H1 (cell line): ENCODE measurements around the gene DRAXIN. TPM values are rescaled to one million over a fixed set of nuclear protein-coding genes. Genes with fewer than 3 reads are reported as not detected.

ENCODE experiments used
- CTCF ChIA-PET: fragments of 300-600 bp; sonication (Branson Sonifier 250); formaldehyde crosslinking; loops from one replicate; lab custom pipeline; 2021; ENCODE audit not compliant: partially characterized antibody; lab: Charles Lee
- POLR2A ChIA-PET: fragments of 300-600 bp; sonication (Branson Sonifier 250); formaldehyde crosslinking; loops from one replicate; lab custom pipeline; 2021; ENCODE audit warnings: inconsistent platforms; ENCODE audit not compliant: partially characterized antibody; lab: Charles Lee
- DNase-seq, 2 experiments: peaks; one replicate each; pipeline versions ENCODE4 v3.0.0 to v3.0.0-alpha.2; 2010 to 2022; ENCODE audit warnings: low spot score in 2 of 2, low read depth in 1 of 2, mixed read lengths in 1 of 2
- FAIRE-seq: peaks from 2 replicates; lab custom pipeline; 2011; peaks lifted over from hg19 to GRCh38; lab: Jason Lieb, UNC
- H2AFZ ChIP-seq: 2 replicates; pipeline ENCODE4 v1.8.1; 2012; ENCODE audit warnings: low read length, inconsistent platforms
- H2AK5ac ChIP-seq: 2 replicates; pipeline ENCODE4 v1.6.1; 2013; ENCODE audit warnings: low read depth, low read length
- H2BK120ac ChIP-seq: replicated peaks from 2 replicates; pipeline ENCODE3; 2013; ENCODE audit warnings: low read depth, low read length, inconsistent platforms
- H2BK12ac ChIP-seq: 2 replicates; pipeline ENCODE4 v1.6.1; 2013; ENCODE audit warnings: low read depth, low read length
- H2BK15ac ChIP-seq: 2 replicates; pipeline ENCODE4 v1.6.1; 2013; ENCODE audit warnings: low read length
- H2BK20ac ChIP-seq: 2 replicates; pipeline ENCODE4 v1.6.1; 2013; ENCODE audit warnings: low read length
- H2BK5ac ChIP-seq: 2 replicates; pipeline ENCODE4 v1.6.1; 2013; ENCODE audit warnings: low read depth, low read length
- H3K14ac ChIP-seq: 2 replicates; pipeline ENCODE4 v1.6.1; 2013; ENCODE audit warnings: inconsistent platforms; ENCODE audit not compliant: insufficient read length
- H3K18ac ChIP-seq: 2 replicates; pipeline ENCODE4 v1.6.1; 2013; ENCODE audit warnings: low read length; ENCODE audit errors: extremely low read depth
- H3K23ac ChIP-seq: 2 replicates; pipeline ENCODE4 v1.6.1; 2013; ENCODE audit warnings: inconsistent platforms; ENCODE audit not compliant: insufficient read length
- H3K23me2 ChIP-seq: 2 replicates; pipeline ENCODE4 v1.6.1; 2013; ENCODE audit warnings: low read depth, low read length
- H3K27ac ChIP-seq: 2 replicates; pipeline ENCODE4 v1.6.1; 2011; ENCODE audit warnings: low read depth, low read length, inconsistent platforms
- H3K27me3 ChIP-seq, 4 experiments: replicated peaks in 1 of 4; 1 replicate in 1 of 4; 2 replicates in 3 of 4; pipeline versions ENCODE4 v1.6.1 to v1.8.1; 2011 to 2013; ENCODE audit warnings: low read length in 3 of 4, mild to moderate bottlenecking in 3 of 4, inconsistent platforms in 2 of 4, mixed read lengths in 2 of 4, moderate library complexity in 1 of 4; ENCODE audit not compliant: control insufficient read depth in 3 of 4, insufficient read depth in 3 of 4; ENCODE audit errors: extremely low read depth in 1 of 4
- H3K36me3 ChIP-seq, 4 experiments: 2 replicates each; pipeline versions ENCODE4 v1.6.1 to v1.8.1; 2011 to 2013; ENCODE audit warnings: mild to moderate bottlenecking in 4 of 4, low read length in 3 of 4, moderate library complexity in 2 of 4, control low read depth in 1 of 4, inconsistent platforms in 1 of 4; ENCODE audit not compliant: insufficient read depth in 4 of 4, control insufficient read depth in 2 of 4
- H3K4ac ChIP-seq: replicated peaks from 2 replicates; pipeline ENCODE3; 2013; ENCODE audit warnings: low read length, low read depth, mixed read lengths, inconsistent platforms; ENCODE audit not compliant: insufficient read length
- H3K4me1 ChIP-seq, 4 experiments: replicated peaks in 1 of 4; 1 replicate in 1 of 4; 2 replicates in 3 of 4; pipeline versions ENCODE4 v1.6.1 to v1.8.1; 2011 to 2013; ENCODE audit warnings: low read length in 3 of 4, inconsistent platforms in 2 of 4, mixed read lengths in 1 of 4; ENCODE audit not compliant: insufficient read depth in 4 of 4, control insufficient read depth in 3 of 4
- H3K4me2 ChIP-seq, 2 experiments: 2 replicates each; pipeline versions ENCODE4 v1.6.1 to v1.8.1; 2011 to 2013; ENCODE audit warnings: low read depth in 2 of 2, low read length in 2 of 2, control low read depth in 1 of 2, inconsistent platforms in 1 of 2, mild to moderate bottlenecking in 1 of 2; ENCODE audit not compliant: insufficient read depth in 1 of 2
- H3K4me3 ChIP-seq, 4 experiments: fragments of 200-600, 300-600 bp in 1 of 4; sonication (generic), shearing (Covaris generic), sonication (Bioruptor Twin) in 1 of 4; 2 replicates each; pipeline versions ENCODE4 v1.5.1 to v1.8.1; 2011 to 2016; ENCODE audit warnings: low read length in 4 of 4, low read depth in 3 of 4, control low read depth in 2 of 4, inconsistent platforms in 2 of 4, mild to moderate bottlenecking in 2 of 4, mixed read lengths in 1 of 4, moderate library complexity in 1 of 4; ENCODE audit not compliant: insufficient read depth in 2 of 4; ENCODE audit errors: extremely low read depth in 1 of 4
- H3K56ac ChIP-seq: replicated peaks from 2 replicates; pipeline ENCODE3; 2013; ENCODE audit warnings: low read depth, mild to moderate bottlenecking, mixed read lengths, low read length, inconsistent platforms; ENCODE audit not compliant: insufficient read length
- H3K79me1 ChIP-seq: 2 replicates; pipeline ENCODE4 v1.6.1; 2013; ENCODE audit warnings: low read depth, low read length, control low read depth
- H3K79me2 ChIP-seq, 2 experiments: 2 replicates each; pipeline versions ENCODE4 v1.6.1 to v1.8.1; 2012 to 2013; ENCODE audit warnings: low read length in 2 of 2, mild to moderate bottlenecking in 2 of 2, inconsistent platforms in 1 of 2; ENCODE audit not compliant: insufficient read depth in 2 of 2, control insufficient read depth in 1 of 2
- H3K9ac ChIP-seq, 4 experiments: replicated peaks in 1 of 4; 1 replicate in 1 of 4; 2 replicates in 3 of 4; pipeline versions ENCODE4 v1.6.1 to v1.8.1; 2011 to 2013; ENCODE audit warnings: low read depth in 3 of 4, low read length in 3 of 4, control low read depth in 2 of 4, mild to moderate bottlenecking in 2 of 4, moderate library complexity in 2 of 4, inconsistent platforms in 1 of 4; ENCODE audit errors: extremely low read depth in 1 of 4
- H3K9me3 ChIP-seq, 2 experiments: 2 replicates each; pipeline versions ENCODE4 v1.6.1 to v1.8.1; 2012 to 2013; ENCODE audit warnings: mild to moderate bottlenecking in 2 of 2, moderate library complexity in 2 of 2, control low read depth in 1 of 2, inconsistent platforms in 1 of 2, low read depth in 1 of 2, low read length in 1 of 2, mixed read lengths in 1 of 2; ENCODE audit not compliant: insufficient read depth in 2 of 2
- H4K20me1 ChIP-seq, 2 experiments: replicated peaks in 1 of 2; 2 replicates each; pipeline versions ENCODE3 to v1.8.1; 2011 to 2013; ENCODE audit warnings: inconsistent platforms in 2 of 2, low read length in 2 of 2, mild to moderate bottlenecking in 1 of 2; ENCODE audit not compliant: insufficient read depth in 2 of 2, control insufficient read depth in 1 of 2
- H4K5ac ChIP-seq: 2 replicates; pipeline ENCODE4 v1.6.1; 2013; ENCODE audit warnings: low read length, low read depth, mixed read lengths, inconsistent platforms; ENCODE audit not compliant: insufficient read length
- H4K8ac ChIP-seq: 2 replicates; pipeline ENCODE4 v1.8.0; 2013; ENCODE audit warnings: mild to moderate bottlenecking, moderate library complexity, low read length, inconsistent platforms; ENCODE audit not compliant: insufficient read depth; ENCODE audit errors: extremely low read depth
- H4K91ac ChIP-seq: replicated peaks from 2 replicates; pipeline ENCODE3; 2013; ENCODE audit warnings: low read length, mixed read lengths, inconsistent platforms; ENCODE audit not compliant: insufficient read length
- CREB1 ChIP-seq: IDR thresholded peaks from 2 replicates; pipeline ENCODE4 v1.6.1; 2012; ENCODE audit warnings: inconsistent platforms
- E2F6 ChIP-seq: IDR thresholded peaks from 2 replicates; pipeline ENCODE4 v1.6.1; 2012; ENCODE audit warnings: inconsistent platforms
- GABPA ChIP-seq: IDR thresholded peaks from 2 replicates; pipeline ENCODE4 v1.6.1; 2011; ENCODE audit warnings: mild to moderate bottlenecking, low read length, moderate library complexity, borderline replicate concordance; ENCODE audit not compliant: insufficient read depth
- KDM1A ChIP-seq: fragments of 200-600, 300-600 bp; sonication (generic); IDR thresholded peaks from 2 replicates; pipeline ENCODE4 v1.7.1; 2016; ENCODE audit warnings: mild to moderate bottlenecking, low read length, borderline replicate concordance
- POLR2AphosphoS5 ChIP-seq: IDR thresholded peaks from 2 replicates; pipeline ENCODE4 v1.6.1; 2011; ENCODE audit warnings: low read depth, low read length
- WGBS, 2 experiments: shearing (Covaris generic) in 1 of 2; methylation state at CpG; one replicate each; pipeline versions ENCODE4 v1.1.6 to v1.1.7; 2013 to 2015; ENCODE audit warnings: low lambda C conversion rate in 2 of 2, mixed read lengths in 2 of 2, inconsistent platforms in 1 of 2, low coverage in 1 of 2, missing lambda C conversion rate in 1 of 2; ENCODE audit not compliant: insufficient replicate concordance in 2 of 2, insufficient coverage in 1 of 2, insufficient read length in 1 of 2; ENCODE audit errors: extremely low coverage in 1 of 2, missing lambda C conversion rate in 1 of 2; 5-methylcytosine and 5-hydroxymethylcytosine counted together
- polyA plus RNA-seq, 7 experiments: library from polyadenylated mRNA; depleted of rRNA in 3 of 7; stranded (reverse) in 5 of 7; unstranded in 2 of 7; fragments of >200 nt in 5 of 7; fragments of 200-250 nt in 2 of 7; gene quantifications; 1 replicate in 5 of 7; 2 replicates in 1 of 7; 4 replicates in 1 of 7; pipeline versions ENCODE4 v1.2.1 to v1.2.3, GENCODE V29; 2011 to 2013; ENCODE audit warnings: missing spikeins in 2 of 7, mixed read lengths in 2 of 7
- total RNA-seq: library from RNA; stranded (reverse); fragmentation: NEBNext Ultra II Directional; extraction: Animal tissue kit (Norgen Biotek cat#: 25700); gene quantifications from 2 replicates; pipeline ENCODE4 v1.2.1, GENCODE V29; 2021

DRAXIN gene
- total and polyA plus RNA-seq, 2 of the 8 experiments (the other 6 are each of a cell fraction or from before 2014, with no cell fraction given): 4.6 to 17.6 TPM

DNA sequence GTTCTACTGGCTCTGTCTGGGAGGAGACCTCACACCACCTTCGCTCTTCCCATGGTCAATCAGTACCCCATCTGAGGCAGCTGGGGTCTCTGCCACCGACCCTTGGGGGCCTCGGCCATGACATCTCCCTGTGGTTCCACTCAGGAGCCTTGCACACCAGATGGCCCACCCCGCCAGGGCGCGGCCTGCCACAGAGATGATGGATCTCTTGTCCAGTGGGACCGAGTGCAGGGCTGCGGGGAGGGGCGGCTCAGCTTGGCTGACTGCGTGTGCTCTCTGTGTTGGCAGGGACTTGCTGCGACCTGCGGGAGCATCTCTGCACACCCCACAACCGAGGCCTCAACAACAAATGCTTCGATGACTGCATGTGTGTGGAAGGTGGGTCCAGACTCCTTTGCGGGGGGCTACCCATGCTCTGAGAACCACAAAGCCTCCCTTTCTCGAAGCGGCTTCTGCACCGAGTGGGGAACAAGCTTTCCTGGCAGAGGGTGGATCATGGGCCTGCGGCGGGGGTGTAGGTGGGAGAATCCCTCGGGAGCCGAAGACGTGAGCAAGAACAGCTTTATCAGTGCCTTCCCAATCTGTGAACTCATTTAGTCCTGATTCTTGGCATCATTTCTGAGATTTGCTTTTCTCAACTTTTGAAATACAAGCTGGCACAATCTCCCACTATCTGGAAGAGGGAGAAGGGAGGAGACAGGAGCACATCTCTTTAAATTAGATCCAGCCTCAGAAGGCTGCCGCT lies 23.5 kb downstream of the DRAXIN start:
- no peaks in the 10 kb centered on the region for H3K79me2 ChIP-seq
- no peak overlapping the region for H3K4me3 ChIP-seq
- no peak overlapping the region for H2BK15ac ChIP-seq
- H3K4me2 ChIP-seq: no peak overlapping the region
- H2AFZ ChIP-seq: no peak overlapping the region
- H3K18ac ChIP-seq: no peak overlapping the region
- H3K27ac ChIP-seq: no peak overlapping the region
- no peak overlapping the region for H2AK5ac ChIP-seq
- H3K4me1 ChIP-seq: no peaks in the 10 kb centered on the region
- no peaks in the 10 kb centered on the region for H3K23me2 ChIP-seq
- H2BK20ac ChIP-seq: no peak overlapping the region
- H3K56ac ChIP-seq: no peak overlapping the region
- H4K91ac ChIP-seq: no peak overlapping the region
- H4K8ac ChIP-seq: no peak overlapping the region
- no peak overlapping the region for H3K23ac ChIP-seq
- ChIA-PET CTCF (interaction anchor here (0.6 to 11.1 kb wide), 19 partner anchors 8 to 78 kb away, joined by 3 to 104 read pairs (median 3); partner anchors contain the start of genes FBXO2 and FBXO6), POLR2A (interaction anchor here (0.7 to 14.6 kb wide), 12 partner anchors 10 to 72 kb away, joined by 3 to 329 read pairs (median 5); partner anchors contain the start of genes DRAXIN, FBXO6 and MAD2L2)
- TF ChIP-seq KDM1A: no peak
- TF ChIP-seq GABPA: no peak
- TF ChIP-seq POLR2AphosphoS5: no peak
- TF ChIP-seq CREB1: no peak
- no peak for TF ChIP-seq E2F6
- FAIRE-seq (no peak), DNase-seq (no peak)
- no peak overlapping the region for H3K14ac ChIP-seq
- no peak overlapping the region for H2BK5ac ChIP-seq
- H4K5ac ChIP-seq: no peak overlapping the region
- H3K9ac ChIP-seq: no peak overlapping the region
- H2BK120ac ChIP-seq: no peak overlapping the region
- H3K79me1 ChIP-seq: no peaks in the 10 kb centered on the region
- H3K4ac ChIP-seq: no peak overlapping the region
- peaks cover 0 to 2% of the 10 kb centered on the region in 2 experiments for H4K20me1 ChIP-seq
- no peaks in the 10 kb centered on the region for H3K9me3 ChIP-seq
- peaks cover 0 to 4% (median 2%) of the 10 kb centered on the region in 4 experiments; a peak in 5 of 8 replicates for H3K36me3 ChIP-seq
- 89% methylated on average over 24 of the region's 24 CpGs; no CpG with 5 or more reads in 1 of the 2 experiments for WGBS, 2 experiments
- no peak overlapping the region for H2BK12ac ChIP-seq
- no peaks in the 10 kb centered on the region for H3K27me3 ChIP-seq
